HEK293 (cell line): ENCODE results near the gene FYB1.
A peak's percentile ranks its signal among the peaks of the same experiment; 100 is the strongest.

Experiments used
- CTCF ChIA-PET: fragments of 350-600 bp; formaldehyde crosslinking; extraction: SDS; loops from one replicate; lab custom pipeline; 2021; ENCODE audit warnings: antibody characterized with exemption; lab: Yijun Ruan, JAX
- POLR2A ChIA-PET: fragments of 300-600 bp; formaldehyde crosslinking; extraction: SDS; loops from one replicate; lab custom pipeline; 2020; ENCODE audit warnings: antibody characterized with exemption, inconsistent platforms; lab: Yijun Ruan, JAX
- H3K27ac ChIP-seq: fragments of 200-500 bp; sonication (Bioruptor generic); 2 replicates; pipeline ENCODE4 v1.5.1; 2014; ENCODE audit warnings: low read depth, low read length, control low read depth, inconsistent platforms; ENCODE audit errors: extremely low read depth
- H3K36me3 ChIP-seq, 2 experiments: fragments of 200-500 bp in 1 of 2; sonication (Bioruptor generic) in 1 of 2; 1 replicate in 1 of 2; 2 replicates in 1 of 2; pipeline ENCODE4 v1.5.1; 2014 to 2017; ENCODE audit warnings: inconsistent platforms in 2 of 2, low read length in 2 of 2; ENCODE audit not compliant: control insufficient read depth in 2 of 2, insufficient read depth in 1 of 2
- H3K4me1 ChIP-seq: fragments of 200-500 bp; sonication (Bioruptor generic); 2 replicates; pipeline ENCODE4 v1.5.1; 2014; ENCODE audit warnings: mild to moderate bottlenecking, low read length, inconsistent platforms; ENCODE audit not compliant: control insufficient read depth, insufficient read depth
- H3K4me3 ChIP-seq: 2 replicates; pipeline ENCODE4 v1.5.1; 2011; ENCODE audit warnings: low read depth, mild to moderate bottlenecking, control low read depth, low read length, moderate library complexity
- H3K9me3 ChIP-seq: fragments of 200-500 bp; sonication (Bioruptor generic); 2 replicates; pipeline ENCODE4 v1.5.1; 2014; ENCODE audit warnings: low read depth, low read length, inconsistent platforms; ENCODE audit not compliant: control insufficient read depth, insufficient read depth
- SETDB1 ChIP-seq: IDR thresholded peaks from one replicate; pipeline ENCODE4 v1.6.1; 2017; ENCODE audit warnings: mild to moderate bottlenecking, low read length, moderate library complexity, mixed read lengths; ENCODE audit not compliant: insufficient read length
- YY1 ChIP-seq: fragments of 450-650 bp; formaldehyde crosslinking; IDR thresholded peaks from 2 replicates; pipeline ENCODE4 v1.5.1; 2018; ENCODE audit warnings: missing biosample characterization, missing genetic modification characterization
- ZBTB21 ChIP-seq: fragments of 450-650 bp; formaldehyde crosslinking; IDR thresholded peaks from 2 replicates; pipeline ENCODE4 v1.5.1; 2017; ENCODE audit warnings: missing biosample characterization, missing genetic modification characterization
- ZNF146 ChIP-seq: fragments of 450-650 bp; formaldehyde crosslinking; IDR thresholded peaks from 2 replicates; pipeline ENCODE4 v1.5.1; 2016; ENCODE audit warnings: missing biosample characterization, missing genetic modification characterization
- ZNF157 ChIP-seq: fragments of 450-650 bp; formaldehyde crosslinking; IDR thresholded peaks from 2 replicates; pipeline ENCODE4 v1.5.1; 2016; ENCODE audit warnings: missing biosample characterization, missing genetic modification characterization
- ZNF707 ChIP-seq: fragments of 450-650 bp; formaldehyde crosslinking; IDR thresholded peaks from 2 replicates; pipeline ENCODE4 v1.5.1; 2016; ENCODE audit warnings: missing biosample characterization, missing genetic modification characterization
- TF ChIP-seq, protein P1 (sequence below): fragments of 450-650 bp; formaldehyde crosslinking; IDR thresholded peaks from 2 replicates; pipeline ENCODE4 v1.5.1; 2017; ENCODE audit warnings: missing biosample characterization, missing genetic modification characterization
- TF ChIP-seq, protein P2 (sequence below): fragments of 450-650 bp; formaldehyde crosslinking; IDR thresholded peaks from 2 replicates; pipeline ENCODE4 v1.5.1; 2016; ENCODE audit warnings: missing biosample characterization, missing genetic modification characterization

The FYB1 gene

DNA sequence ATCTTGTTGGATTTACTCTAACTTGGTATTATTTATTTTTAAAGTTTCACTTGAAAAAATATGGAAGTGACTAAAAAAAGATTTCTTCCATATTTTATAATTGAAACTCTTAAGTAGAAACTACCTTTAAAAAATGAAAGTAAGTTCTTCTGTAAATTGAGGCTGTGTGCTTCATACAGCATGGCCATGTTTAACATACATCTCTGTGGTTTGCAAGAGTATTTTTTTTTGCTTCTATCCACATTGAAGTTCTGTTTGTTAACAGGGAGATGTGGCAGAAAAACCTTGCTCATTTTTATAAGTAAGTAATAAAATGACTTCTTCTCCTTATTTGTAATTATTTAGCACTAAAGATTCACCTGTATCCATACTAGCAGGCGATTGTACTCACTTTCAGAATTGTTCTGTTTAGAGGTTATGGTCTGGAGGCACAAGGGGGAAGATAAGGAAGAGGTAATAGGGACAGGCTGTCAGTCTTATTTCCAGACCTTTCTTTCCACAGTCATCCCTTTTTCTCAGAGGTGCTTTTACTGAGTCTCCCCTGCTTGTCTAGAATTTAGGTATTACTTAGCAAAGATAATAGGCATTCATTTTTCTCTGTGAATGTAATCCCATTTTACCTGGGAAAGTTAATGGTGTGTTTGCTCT lies 16.0 kb downstream of the FYB1 start (continued):
- TF ChIP-seq ZNF146 (tag by site-specific recombination) (no peak), ZNF157 (no peak)
- TF ChIP-seq, protein P1, sequence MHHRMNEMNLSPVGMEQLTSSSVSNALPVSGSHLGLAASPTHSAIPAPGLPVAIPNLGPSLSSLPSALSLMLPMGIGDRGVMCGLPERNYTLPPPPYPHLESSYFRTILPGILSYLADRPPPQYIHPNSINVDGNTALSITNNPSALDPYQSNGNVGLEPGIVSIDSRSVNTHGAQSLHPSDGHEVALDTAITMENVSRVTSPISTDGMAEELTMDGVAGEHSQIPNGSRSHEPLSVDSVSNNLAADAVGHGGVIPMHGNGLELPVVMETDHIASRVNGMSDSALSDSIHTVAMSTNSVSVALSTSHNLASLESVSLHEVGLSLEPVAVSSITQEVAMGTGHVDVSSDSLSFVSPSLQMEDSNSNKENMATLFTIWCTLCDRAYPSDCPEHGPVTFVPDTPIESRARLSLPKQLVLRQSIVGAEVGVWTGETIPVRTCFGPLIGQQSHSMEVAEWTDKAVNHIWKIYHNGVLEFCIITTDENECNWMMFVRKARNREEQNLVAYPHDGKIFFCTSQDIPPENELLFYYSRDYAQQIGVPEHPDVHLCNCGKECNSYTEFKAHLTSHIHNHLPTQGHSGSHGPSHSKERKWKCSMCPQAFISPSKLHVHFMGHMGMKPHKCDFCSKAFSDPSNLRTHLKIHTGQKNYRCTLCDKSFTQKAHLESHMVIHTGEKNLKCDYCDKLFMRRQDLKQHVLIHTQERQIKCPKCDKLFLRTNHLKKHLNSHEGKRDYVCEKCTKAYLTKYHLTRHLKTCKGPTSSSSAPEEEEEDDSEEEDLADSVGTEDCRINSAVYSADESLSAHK (tag by site-specific recombination): no peak

DNA sequence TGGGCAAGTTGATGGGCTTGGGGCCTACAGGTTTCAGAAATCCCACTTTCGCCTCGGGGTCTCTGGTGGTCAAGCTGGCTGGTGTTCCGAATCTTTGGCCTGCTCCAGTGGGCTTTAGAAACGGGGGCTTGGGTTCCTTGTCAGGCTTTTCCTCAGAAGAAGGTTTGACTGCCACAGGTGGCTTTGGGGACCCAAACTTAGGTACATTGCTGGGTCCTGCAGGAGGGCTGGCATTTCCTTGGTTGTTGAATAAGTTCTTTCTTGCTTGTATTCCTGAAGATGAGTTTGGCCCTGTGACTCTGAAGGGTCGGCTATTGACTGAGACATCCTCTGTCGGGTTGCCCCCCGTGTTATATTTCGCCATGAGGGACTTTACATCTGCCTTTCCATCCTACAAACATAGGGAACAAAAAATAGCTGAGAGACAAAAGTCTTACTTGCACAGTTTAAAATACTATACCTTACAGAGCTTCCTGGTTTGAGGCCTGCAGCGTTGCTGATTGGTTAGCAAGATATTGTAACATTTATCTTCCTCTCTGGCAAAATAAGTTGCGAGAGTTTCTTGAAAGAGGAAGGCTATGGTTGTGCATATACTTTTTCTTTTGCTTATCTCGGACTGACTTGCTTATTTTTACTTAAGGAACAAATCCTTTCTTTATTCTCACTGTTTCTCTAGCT lies 16.6 kb downstream of the FYB1 start:
- Histone ChIP-seq H3K4me3 (no peak overlapping the region), H3K36me3 (no peaks in the 10 kb centered on the region), H3K27ac (no peak overlapping the region), H3K9me3 (no peaks in the 10 kb centered on the region), H3K4me1 (no peaks in the 10 kb centered on the region)
- no peak for TF ChIP-seq SETDB1
- TF ChIP-seq ZBTB21 (tag by site-specific recombination): no peak
- POLR2A ChIA-PET: no interaction called here
- CTCF ChIA-PET: interaction anchor here (3.5 kb wide), 1 partner anchor 15 kb away, joined by 17 read pairs; no protein-coding TSS in a partner anchor

DNA sequence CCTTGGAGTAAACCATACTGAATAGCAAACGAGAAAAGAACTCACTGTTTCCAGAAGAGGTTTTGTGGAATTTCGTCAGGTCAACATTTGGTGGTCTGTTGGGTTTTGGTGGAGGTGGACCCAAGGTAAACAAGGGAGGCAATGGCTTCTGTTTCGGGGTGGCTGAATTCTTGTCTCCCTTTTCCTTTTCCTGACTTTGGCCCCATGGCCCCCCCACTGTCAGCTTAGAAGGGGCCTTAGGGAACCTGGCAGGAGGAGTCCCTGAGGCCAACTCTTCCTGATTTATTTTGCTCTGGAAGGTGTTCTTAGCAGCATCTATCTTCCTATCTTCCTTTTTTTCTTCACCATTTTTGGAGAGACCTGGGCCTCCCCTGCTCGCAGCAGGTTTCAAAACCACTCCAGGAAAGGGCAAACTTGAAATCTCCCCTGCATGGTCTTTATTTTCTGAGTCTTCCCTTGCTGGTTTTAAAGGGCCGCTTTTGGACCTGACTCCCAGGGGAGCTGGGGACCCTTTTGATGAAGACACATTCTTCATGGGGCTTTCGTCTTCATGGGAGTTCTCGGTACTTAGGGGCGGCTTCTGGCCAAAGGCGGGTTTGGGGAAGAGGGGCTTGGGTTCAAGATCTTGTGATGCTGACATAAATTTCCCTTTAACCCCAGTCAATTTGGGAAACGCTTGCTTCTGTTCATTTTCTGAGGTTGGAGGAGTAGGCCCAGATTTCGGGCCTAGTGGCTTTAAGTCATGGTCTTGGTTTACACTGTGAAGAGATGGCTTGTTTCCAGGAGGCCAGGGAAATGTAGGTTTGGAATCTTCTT lies 17.4 kb downstream of the FYB1 start:
- Histone ChIP-seq H3K36me3 (no peaks in the 10 kb centered on the region), H3K4me3 (no peak overlapping the region), H3K9me3 (no peaks in the 10 kb centered on the region), H3K4me1 (no peaks in the 10 kb centered on the region), H3K27ac (no peak overlapping the region)
- ChIA-PET POLR2A (no interaction called here), CTCF (interaction anchor here (0.7 to 3.5 kb wide), 2 partner anchors 16 to 556 kb away, joined by 3 to 17 read pairs; no protein-coding TSS in a partner anchor)
- TF ChIP-seq YY1 (tag by site-specific recombination): no peak

DNA sequence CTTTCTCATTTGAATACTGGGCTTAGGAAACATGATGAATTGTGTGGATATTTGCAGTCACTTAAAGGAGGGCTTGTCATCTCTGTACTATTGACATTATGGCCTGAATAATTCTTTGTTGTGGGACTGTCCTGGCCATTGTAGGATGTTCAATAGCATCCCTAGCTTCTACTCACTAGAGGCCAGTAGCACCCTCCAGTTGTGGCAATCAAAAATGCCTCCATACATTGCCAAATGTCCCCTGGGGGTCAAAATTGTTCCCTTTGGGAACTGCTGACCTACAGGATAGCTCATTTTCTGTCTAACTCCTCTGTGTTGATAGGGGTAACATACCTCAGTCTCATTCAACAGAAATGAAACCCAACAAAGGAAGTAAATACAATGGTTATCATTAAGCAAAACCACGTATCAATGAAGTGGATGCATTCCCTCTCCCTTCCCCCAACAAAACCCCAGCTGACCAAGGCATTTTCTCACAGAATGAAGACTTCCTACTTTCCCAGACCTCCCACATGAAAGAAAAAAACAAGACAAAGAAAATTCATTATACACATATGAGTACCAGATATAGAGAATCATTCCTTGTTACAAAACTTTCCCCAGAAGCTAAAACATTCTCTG lies 18.1 kb downstream of the FYB1 start:
- ChIA-PET POLR2A (no interaction called here), CTCF (interaction anchor here (0.7 to 3.5 kb wide), 3 partner anchors 16 to 556 kb away, joined by 3 to 17 read pairs (median 4); no protein-coding TSS in a partner anchor)
- H3K4me3 ChIP-seq: no peak overlapping the region
- H3K4me1 ChIP-seq: no peaks in the 10 kb centered on the region
- H3K27ac ChIP-seq: no peak overlapping the region
- H3K9me3 ChIP-seq: no peaks in the 10 kb centered on the region
- no peaks in the 10 kb centered on the region for H3K36me3 ChIP-seq
- TF ChIP-seq, protein P2, sequence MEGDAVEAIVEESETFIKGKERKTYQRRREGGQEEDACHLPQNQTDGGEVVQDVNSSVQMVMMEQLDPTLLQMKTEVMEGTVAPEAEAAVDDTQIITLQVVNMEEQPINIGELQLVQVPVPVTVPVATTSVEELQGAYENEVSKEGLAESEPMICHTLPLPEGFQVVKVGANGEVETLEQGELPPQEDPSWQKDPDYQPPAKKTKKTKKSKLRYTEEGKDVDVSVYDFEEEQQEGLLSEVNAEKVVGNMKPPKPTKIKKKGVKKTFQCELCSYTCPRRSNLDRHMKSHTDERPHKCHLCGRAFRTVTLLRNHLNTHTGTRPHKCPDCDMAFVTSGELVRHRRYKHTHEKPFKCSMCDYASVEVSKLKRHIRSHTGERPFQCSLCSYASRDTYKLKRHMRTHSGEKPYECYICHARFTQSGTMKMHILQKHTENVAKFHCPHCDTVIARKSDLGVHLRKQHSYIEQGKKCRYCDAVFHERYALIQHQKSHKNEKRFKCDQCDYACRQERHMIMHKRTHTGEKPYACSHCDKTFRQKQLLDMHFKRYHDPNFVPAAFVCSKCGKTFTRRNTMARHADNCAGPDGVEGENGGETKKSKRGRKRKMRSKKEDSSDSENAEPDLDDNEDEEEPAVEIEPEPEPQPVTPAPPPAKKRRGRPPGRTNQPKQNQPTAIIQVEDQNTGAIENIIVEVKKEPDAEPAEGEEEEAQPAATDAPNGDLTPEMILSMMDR (tag by site-specific recombination): peak; percentile 16; the same call in 1 of the 2 replicates
- TF ChIP-seq ZNF707 (tag by site-specific recombination): no peak
- TF ChIP-seq, all 188 proteins: peak for 1
